Natural killer cell treated with Interleukin-12 subunit alpha and Interleukin-12 subunit beta and Interleukin-15 and Interleukin-18, amount 100 ng/mL, for 72 hours (primary cell): ENCODE measurements around the gene PLXNA3. TPM values are rescaled to one million over a fixed set of nuclear protein-coding genes. Genes with fewer than 3 reads are reported as not detected.

Experiments used
- ATAC-seq, 2 donors: fragments of 150-1000 bp; cut with Tn5 transposase in 1 of 2; sonication (Bioruptor Pico), chemical (Tn5 transposase) in 1 of 2; 2 replicates each; pipeline ENCODE4 v1.10.0; 2021
- DNase-seq: peaks from one replicate; pipeline ENCODE4 v3.0.0; 2022; ENCODE audit warnings: low spot score
- H3K27ac Mint-ChIP-seq, 2 donors: 1 replicate in 1 of 2; 2 replicates in 1 of 2; pipeline ENCODE4 v1.8.0; 2022; ENCODE audit warnings: mixed read lengths in 2 of 2, mild to moderate bottlenecking in 1 of 2, moderate library complexity in 1 of 2
- H3K27me3 Mint-ChIP-seq, 2 donors: 1 replicate in 1 of 2; 2 replicates in 1 of 2; pipeline ENCODE4 v1.8.0; 2022; ENCODE audit warnings: mixed read lengths in 2 of 2
- H3K36me3 Mint-ChIP-seq: one replicate; pipeline ENCODE4 v1.8.0; 2022; ENCODE audit warnings: mixed read lengths
- H3K4me1 Mint-ChIP-seq, 2 donors: 1 replicate in 1 of 2; 2 replicates in 1 of 2; pipeline ENCODE4 v1.8.0; 2022; ENCODE audit warnings: low read depth in 2 of 2, mixed read lengths in 2 of 2, mild to moderate bottlenecking in 1 of 2
- H3K4me3 Mint-ChIP-seq: one replicate; pipeline ENCODE4 v1.8.0; 2022; ENCODE audit warnings: mixed read lengths
- H3K9me3 Mint-ChIP-seq: 2 replicates; pipeline ENCODE4 v1.8.0; 2022; ENCODE audit warnings: mixed read lengths
- total RNA-seq, 2 donors: library from RNA; stranded (reverse); gene quantifications; one replicate each; pipeline ENCODE4 v1.2.3, GENCODE V29; 2022

The PLXNA3 gene
- total RNA-seq, 2 donors from 2014 or later: 52.4 to 61.3 TPM

GRCh38 chrX:154515090-154515965 lies 57.2 kb downstream of the PLXNA3 start:
- ATAC-seq (no peak), DNase-seq (no peak)
- peaks cover 0 to 4% of the 10 kb centered on the region in 2 donors for H3K27me3 Mint-ChIP-seq
- H3K4me1 Mint-ChIP-seq: peaks cover 20 to 21% of the 10 kb centered on the region in 2 donors
- H3K4me3 Mint-ChIP-seq: peak overlapping the region; percentile 86
- H3K36me3 Mint-ChIP-seq: no peaks in the 10 kb centered on the region
- H3K9me3 Mint-ChIP-seq: no peaks in the 10 kb centered on the region
- peak overlapping the region; percentile 66 to 69 for H3K27ac Mint-ChIP-seq

GRCh38 chrX:154515966-154516655 lies 58.0 kb downstream of the PLXNA3 start, which contains the start of gene FAM3A:
FAM3A (minus strand) TSS chrX:154516232; CDS start chrX:154515772, 460 bp downstream.
- Mint-ChIP-seq H3K36me3 (no peaks in the 10 kb centered on the region), H3K9me3 (no peaks in the 10 kb centered on the region), H3K27ac (peak within 1 kb of the TSS; percentile 77 to 87), H3K27me3 (peaks cover 0 to 4% of the 10 kb centered on the region in 2 donors), H3K4me1 (peaks cover 17 to 21% of the 10 kb centered on the region in 2 donors), H3K4me3 (peak within 1 kb of the TSS; percentile 86)
- peak; percentile 92 for DNase-seq
- peak; percentile 98 to 99 for ATAC-seq

GRCh38 chrX:154516656-154517100 lies 58.6 kb downstream of the PLXNA3 start:
- DNase-seq (no peak), ATAC-seq (peak in 1 of 2 donors; percentile 1)
- H3K36me3 Mint-ChIP-seq: no peaks in the 10 kb centered on the region
- H3K27ac Mint-ChIP-seq: peak overlapping the region; percentile 77 to 87
- H3K4me3 Mint-ChIP-seq: peak overlapping the region; percentile 86
- peaks cover 0 to 4% of the 10 kb centered on the region in 2 donors for H3K27me3 Mint-ChIP-seq
- H3K9me3 Mint-ChIP-seq: no peaks in the 10 kb centered on the region
- H3K4me1 Mint-ChIP-seq: peaks cover 17 to 21% of the 10 kb centered on the region in 2 donors

GRCh38 chrX:154517101-154517781 lies 59.2 kb downstream of the PLXNA3 start:
- H3K4me3 Mint-ChIP-seq: no peak overlapping the region
- H3K4me1 Mint-ChIP-seq: peaks cover 17 to 21% of the 10 kb centered on the region in 2 donors
- H3K27ac Mint-ChIP-seq: peak overlapping the region in 1 of 2 donors; percentile 87
- no peak for DNase-seq
- no peak for ATAC-seq
- peaks cover 0 to 8% of the 10 kb centered on the region in 2 donors for H3K27me3 Mint-ChIP-seq
- no peaks in the 10 kb centered on the region for H3K36me3 Mint-ChIP-seq
- no peaks in the 10 kb centered on the region for H3K9me3 Mint-ChIP-seq

- ATAC-seq (no peak), DNase-seq (no peak)
Measured at GRCh38 chrX:154519389-154519788, 61.3 kb downstream of the PLXNA3 start.

GRCh38 chrX:154525606-154526490 lies 67.8 kb downstream of the PLXNA3 start:
- no peak overlapping the region for H3K4me3 Mint-ChIP-seq

More at GRCh38 chrX:154519389-154519788, 61.3 kb downstream of the PLXNA3 start:
- H3K27ac Mint-ChIP-seq: no peak overlapping the region
- no peaks in the 10 kb centered on the region for H3K9me3 Mint-ChIP-seq
- H3K36me3 Mint-ChIP-seq: no peaks in the 10 kb centered on the region
- peaks cover 12% of the 10 kb centered on the region in 2 donors for H3K4me1 Mint-ChIP-seq
- H3K4me3 Mint-ChIP-seq: no peak overlapping the region
- H3K27me3 Mint-ChIP-seq: peaks cover 0 to 3% of the 10 kb centered on the region in 2 donors

GRCh38 chrX:154526901-154527675 lies 69.0 kb downstream of the PLXNA3 start:
- Mint-ChIP-seq H3K4me1 (peaks cover 4 to 5% of the 10 kb centered on the region in 2 donors), H3K36me3 (no peaks in the 10 kb centered on the region), H3K9me3 (no peaks in the 10 kb centered on the region), H3K27ac (peak overlapping the region in 1 of 2 donors; percentile 73), H3K27me3 (peaks cover 0 to 3% of the 10 kb centered on the region in 2 donors), H3K4me3 (peak overlapping the region; percentile 10)
- ATAC-seq (peak; percentile 81 to 84), DNase-seq (no peak)

More at GRCh38 chrX:154525606-154526490, 67.8 kb downstream of the PLXNA3 start:
- Mint-ChIP-seq H3K9me3 (no peaks in the 10 kb centered on the region), H3K36me3 (no peaks in the 10 kb centered on the region), H3K27me3 (peaks cover 0 to 6% of the 10 kb centered on the region in 2 donors), H3K4me1 (peaks cover 4 to 5% of the 10 kb centered on the region in 2 donors), H3K27ac (no peak overlapping the region)
- ATAC-seq (no peak), DNase-seq (no peak)

Other genes starting within 250 kb of the PLXNA3 start
- not detected for gene OPN1MW2, start 238.5 kb upstream of the PLXNA3 start, total RNA-seq
- gene OPN1MW3, start 200.7 kb upstream of the PLXNA3 start, total RNA-seq: not detected
- gene TEX28, start 163.2 kb upstream of the PLXNA3 start, total RNA-seq: not detected
- gene TKTL1, start 162.5 kb upstream of the PLXNA3 start, total RNA-seq: 1 to 10 TPM; 3.0 to 4.1 TPM
- gene FLNA, start 83.6 kb upstream of the PLXNA3 start, total RNA-seq: 100 to 1,000 TPM; 574 to 727 TPM
- gene EMD, start 79.0 kb upstream of the PLXNA3 start, total RNA-seq: 10 to 100 TPM; 49.2 to 61.9 TPM
- 1,000 to 10,000 TPM; 1,953 to 2,194 TPM for gene RPL10, start 59.9 kb upstream of the PLXNA3 start, total RNA-seq
- gene DNASE1L1, start 49.0 kb upstream of the PLXNA3 start, total RNA-seq: 10 to 100 TPM; 12.4 to 14.6 TPM
- gene TAFAZZIN, start 46.7 kb upstream of the PLXNA3 start, total RNA-seq: 10 to 100 TPM; 47.4 to 73.7 TPM
- gene ATP6AP1, start 29.6 kb upstream of the PLXNA3 start, total RNA-seq: 100 to 1,000 TPM in 1 of 2 donors, 10 to 100 TPM in 1; 46.7 to 106 TPM
- 100 to 1,000 TPM; 157 to 187 TPM for gene GDI1, start 21.1 kb upstream of the PLXNA3 start, total RNA-seq
- 100 to 1,000 TPM in 1 of 2 donors, 10 to 100 TPM in 1; 75.2 to 108 TPM for gene FAM50A, start 14.1 kb upstream of the PLXNA3 start, total RNA-seq
- 10 to 100 TPM; 29.4 to 48.5 TPM for gene LAGE3, start 21.0 kb downstream of the PLXNA3 start, total RNA-seq
- gene UBL4A, start 28.3 kb downstream of the PLXNA3 start, total RNA-seq: 10 to 100 TPM; 39.6 to 65.6 TPM
- gene SLC10A3, start 32.3 kb downstream of the PLXNA3 start, total RNA-seq: 10 to 100 TPM; 22.1 to 30.7 TPM
- gene FAM3A, start 58.0 kb downstream of the PLXNA3 start, total RNA-seq: 10 to 100 TPM; 28.5 to 41.1 TPM
- gene G6PD, start 88.6 kb downstream of the PLXNA3 start, total RNA-seq: 100 to 1,000 TPM; 115 to 227 TPM
- 10 to 100 TPM; 55.6 to 61.1 TPM for gene IKBKG, start 89.3 kb downstream of the PLXNA3 start, total RNA-seq
- not detected for gene CTAG1A, start 126.9 kb downstream of the PLXNA3 start, total RNA-seq
- not detected for gene CTAG1B, start 161.0 kb downstream of the PLXNA3 start, total RNA-seq
- not detected for gene CTAG2, start 195.3 kb downstream of the PLXNA3 start, total RNA-seq